GM19240 (cell line): ENCODE results near the gene CCSER1.
"Not testable (repeated sequence)": the region's sequence is repeated elsewhere in the genome, so short reads cannot be mapped to it uniquely, and the experiment has no call there.

Source experiments
- DNase-seq: peaks from one replicate; pipeline ENCODE4 v3.0.0; 2011; ENCODE audit warnings: low spot score; ENCODE audit not compliant: insufficient read length

CCSER1 gene

GRCh38 chr4:91256043-91256442 lies 1128.8 kb downstream of the CCSER1 start:
- no peak for DNase-seq

- no peak for DNase-seq
These were observed 1129.6 kb downstream of the CCSER1 start for GRCh38 chr4:91256751-91257150.

GRCh38 chr4:91257721-91258120 lies 1130.5 kb downstream of the CCSER1 start:
- DNase-seq, result no peak

- no peak for DNase-seq
These were observed 1131.1 kb downstream of the CCSER1 start for GRCh38 chr4:91258326-91258725.

- DNase-seq, result no peak
These were observed 1140.3 kb downstream of the CCSER1 start for GRCh38 chr4:91267543-91267942.

- not testable (repeated sequence) for DNase-seq
These were observed 1141.3 kb downstream of the CCSER1 start for GRCh38 chr4:91268481-91268880.

- no peak for DNase-seq
These were observed 1141.7 kb downstream of the CCSER1 start for GRCh38 chr4:91268913-91269312.

GRCh38 chr4:91279899-91280298 lies 1152.7 kb downstream of the CCSER1 start:
- no peak for DNase-seq

- DNase-seq, result no peak
These were observed 1153.5 kb downstream of the CCSER1 start for GRCh38 chr4:91280551-91281290.

- no peak for DNase-seq
These were observed 1155.0 kb downstream of the CCSER1 start for GRCh38 chr4:91282217-91282616.

- DNase-seq, result no peak
These were observed 1156.6 kb downstream of the CCSER1 start for GRCh38 chr4:91283726-91284230.

GRCh38 chr4:91284480-91284879 lies 1157.3 kb downstream of the CCSER1 start:
- DNase-seq, result no peak

- DNase-seq, result no peak
These were observed 1158.3 kb downstream of the CCSER1 start for GRCh38 chr4:91285487-91285886.

GRCh38 chr4:91288702-91289311 lies 1161.6 kb downstream of the CCSER1 start:
- no peak for DNase-seq

- no peak for DNase-seq
These were observed 1171.0 kb downstream of the CCSER1 start for GRCh38 chr4:91298156-91298700.

- no peak for DNase-seq
These were observed 1171.6 kb downstream of the CCSER1 start for GRCh38 chr4:91298824-91299223.

- no peak for DNase-seq
These were observed 1174.9 kb downstream of the CCSER1 start for GRCh38 chr4:91302120-91302519.

- no peak for DNase-seq
These were observed 1177.1 kb downstream of the CCSER1 start for GRCh38 chr4:91304292-91304691.

- DNase-seq, result no peak
These were observed 1190.2 kb downstream of the CCSER1 start for GRCh38 chr4:91317434-91317833.

- DNase-seq, result no peak
These were observed 1192.5 kb downstream of the CCSER1 start for GRCh38 chr4:91319556-91320268.

- DNase-seq, result no peak
These were observed 1195.8 kb downstream of the CCSER1 start for GRCh38 chr4:91322961-91323360.

- no peak for DNase-seq
These were observed 1198.3 kb downstream of the CCSER1 start for GRCh38 chr4:91325495-91325894.
